ENCODE data around the gene FRMD4A. TPM values are rescaled to one million over a fixed set of nuclear protein-coding genes. Genes with fewer than 3 reads are reported as not detected.

FRMD4A gene
- total RNA-seq, 1 experiment from 2014 or later: 19.6 TPM

DNA sequence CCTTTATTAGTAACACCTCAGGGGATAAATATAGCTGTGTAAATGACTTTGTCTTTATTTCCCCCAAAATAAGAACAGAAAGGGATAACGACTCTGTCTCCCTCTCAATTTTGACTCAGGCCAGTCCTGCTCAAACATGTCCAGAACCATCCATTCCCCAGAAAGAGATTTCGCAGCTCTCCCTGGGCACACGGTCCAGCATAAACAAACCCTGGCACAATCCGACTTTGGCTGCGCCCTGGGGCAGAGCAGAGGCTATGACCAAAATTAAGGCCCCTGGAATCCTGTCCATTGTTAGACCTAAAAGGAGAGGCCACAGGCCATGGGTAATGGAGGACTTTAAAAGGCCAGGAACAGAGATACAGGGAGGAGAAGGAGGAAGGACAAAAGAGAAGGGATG lies 644.8 kb downstream of the FRMD4A start:
- no peak overlapping the region for H2BK120ac ChIP-seq (ENCODE audit: low read depth, low read length, poor library complexity, severe bottlenecking)
- Mint-ChIP-seq H3K27me3 (ENCODE audit: low read depth) (no peaks in the 10 kb centered on the region), H3K4me3 (no peak overlapping the region), H3K4me1 (peaks cover 18% of the 10 kb centered on the region in 2 experiments), H3K9me3 (no peaks in the 10 kb centered on the region), H3K36me3 (ENCODE audit: insufficient read depth in 1 of 3, low read depth in 3 of 3) (peaks cover 8 to 17% (median 10%) of the 10 kb centered on the region in 3 experiments; a peak in 6 of 7 replicates), H3K27ac (peak overlapping the region in 2 of 3 experiments; percentile 68 to 94; a peak in 3 of 7 replicates)
- H4K5ac ChIP-seq (ENCODE audit: insufficient read length, low read depth, low read length): no peak overlapping the region
- no peak overlapping the region for H3K56ac ChIP-seq (ENCODE audit: insufficient read length, low read depth, low read length)
- no peak overlapping the region for H3K9ac ChIP-seq (ENCODE audit: extremely low read depth, insufficient read length, low read length)
- no peak overlapping the region for H3T11ph ChIP-seq (ENCODE audit: low read length)
- H3K79me1 ChIP-seq (ENCODE audit: insufficient read depth, low read depth, low read length, poor library complexity, severe bottlenecking): no peaks in the 10 kb centered on the region
- H3K9me3 ChIP-seq (ENCODE audit: control insufficient read depth, low read depth, low read length): no peaks in the 10 kb centered on the region
- H3K23me2 ChIP-seq (ENCODE audit: insufficient read length, low read depth, low read length, poor library complexity, severe bottlenecking): no peaks in the 10 kb centered on the region
- no peak overlapping the region for H2AFZ ChIP-seq (ENCODE audit: low read length)
- H2BK15ac ChIP-seq (ENCODE audit: low read depth, low read length): no peak overlapping the region
- no CpG with 5 or more reads among the region's 5 CpGs for WGBS (ENCODE audit: extremely low coverage, insufficient read length, low lambda C conversion rate)
- no peak overlapping the region for H2BK12ac ChIP-seq (ENCODE audit: insufficient read length, low read depth, low read length)
- H3K4me2 ChIP-seq (ENCODE audit: insufficient read depth, insufficient read length, low read length): no peak overlapping the region
- H3K79me2 ChIP-seq (ENCODE audit: insufficient read depth, low read length): no peaks in the 10 kb centered on the region
- DNase-seq: no peak
- no peak overlapping the region for H2BK5ac ChIP-seq (ENCODE audit: insufficient read length, low read length)
- H3K23ac ChIP-seq (ENCODE audit: insufficient read length, low read depth, low read length): no peak overlapping the region
- H4K8ac ChIP-seq (replicated peaks; ENCODE audit: insufficient read length, low read depth, low read length): no peak overlapping the region
- H2BK20ac ChIP-seq (ENCODE audit: low read depth, low read length, poor library complexity, severe bottlenecking): no peak overlapping the region
- H3K27ac ChIP-seq (ENCODE audit: insufficient read length, low read depth, low read length): no peak overlapping the region
- no peak overlapping the region for H3K18ac ChIP-seq (ENCODE audit: insufficient read length, low read depth, low read length)
- no peak overlapping the region for H3K4ac ChIP-seq (ENCODE audit: low read depth, low read length)
- TF ChIP-seq, protein P1, sequence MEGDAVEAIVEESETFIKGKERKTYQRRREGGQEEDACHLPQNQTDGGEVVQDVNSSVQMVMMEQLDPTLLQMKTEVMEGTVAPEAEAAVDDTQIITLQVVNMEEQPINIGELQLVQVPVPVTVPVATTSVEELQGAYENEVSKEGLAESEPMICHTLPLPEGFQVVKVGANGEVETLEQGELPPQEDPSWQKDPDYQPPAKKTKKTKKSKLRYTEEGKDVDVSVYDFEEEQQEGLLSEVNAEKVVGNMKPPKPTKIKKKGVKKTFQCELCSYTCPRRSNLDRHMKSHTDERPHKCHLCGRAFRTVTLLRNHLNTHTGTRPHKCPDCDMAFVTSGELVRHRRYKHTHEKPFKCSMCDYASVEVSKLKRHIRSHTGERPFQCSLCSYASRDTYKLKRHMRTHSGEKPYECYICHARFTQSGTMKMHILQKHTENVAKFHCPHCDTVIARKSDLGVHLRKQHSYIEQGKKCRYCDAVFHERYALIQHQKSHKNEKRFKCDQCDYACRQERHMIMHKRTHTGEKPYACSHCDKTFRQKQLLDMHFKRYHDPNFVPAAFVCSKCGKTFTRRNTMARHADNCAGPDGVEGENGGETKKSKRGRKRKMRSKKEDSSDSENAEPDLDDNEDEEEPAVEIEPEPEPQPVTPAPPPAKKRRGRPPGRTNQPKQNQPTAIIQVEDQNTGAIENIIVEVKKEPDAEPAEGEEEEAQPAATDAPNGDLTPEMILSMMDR (conservative IDR thresholded peaks at IDR 0.05): no peak
- H4K20me1 ChIP-seq (ENCODE audit: control insufficient read depth, insufficient read depth, insufficient read length): no peaks in the 10 kb centered on the region
- no peaks in the 10 kb centered on the region for H3K27me3 ChIP-seq (ENCODE audit: insufficient read depth, low read length)
- no peak overlapping the region for H2AK5ac ChIP-seq (ENCODE audit: insufficient read length, low read length)
- H3K14ac ChIP-seq (ENCODE audit: insufficient read depth, low read length): no peak overlapping the region
- no peak overlapping the region for H4K91ac ChIP-seq (ENCODE audit: insufficient read length, low read depth, low read length)
- H3K4me1 ChIP-seq (ENCODE audit: insufficient read depth, low read length): no peaks in the 10 kb centered on the region; the same call in 1 of the 2 replicates

Measured in H9 (cell line).